GM23248 (cell line): ENCODE measurements around the gene SYNJ1. TPM values are rescaled to one million over a fixed set of nuclear protein-coding genes. Genes with fewer than 3 reads are reported as not detected.
A peak's percentile ranks its signal among the peaks of the same experiment; 100 is the strongest.

Experiments used
- DNase-seq: peaks from one replicate; pipeline ENCODE4 v3.0.0-alpha.2; 2015
- H2AFZ ChIP-seq: fragments of 200-600 bp; sonication (generic); 2 replicates; pipeline ENCODE4 v1.6.1; 2016; ENCODE audit warnings: antibody characterized with exemption
- H3F3A ChIP-seq: fragments of 200-600 bp; sonication (generic); 2 replicates; pipeline ENCODE4 v1.6.1; 2016; ENCODE audit warnings: mild to moderate bottlenecking, antibody characterized with exemption, mixed run types; ENCODE audit not compliant: insufficient read depth
- H3K27ac ChIP-seq: fragments of 200-600 bp; sonication (generic); 2 replicates; pipeline ENCODE4 v1.5.1; 2016; ENCODE audit warnings: mild to moderate bottlenecking
- H3K27me3 ChIP-seq: fragments of 200-600 bp; sonication (generic); replicated peaks from 2 replicates; pipeline ENCODE4 v1.6.1; 2016; ENCODE audit warnings: mild to moderate bottlenecking; ENCODE audit not compliant: insufficient read depth
- H3K36me3 ChIP-seq: fragments of 200-600 bp; sonication (generic); 2 replicates; pipeline ENCODE4 v1.6.1; 2016; ENCODE audit warnings: low read depth, mild to moderate bottlenecking
- H3K4me1 ChIP-seq: fragments of 200-600 bp; sonication (generic); 2 replicates; pipeline ENCODE4 v1.6.1; 2016; ENCODE audit warnings: mild to moderate bottlenecking; ENCODE audit not compliant: insufficient read depth
- H3K4me2 ChIP-seq: fragments of 200-600 bp; sonication (generic); one replicate; pipeline ENCODE4 v1.6.1; 2016; ENCODE audit warnings: mild to moderate bottlenecking; ENCODE audit not compliant: unreplicated experiment
- H3K4me3 ChIP-seq: fragments of 200-600 bp; sonication (generic); 2 replicates; pipeline ENCODE4 v1.5.1; 2016; ENCODE audit warnings: mild to moderate bottlenecking
- H3K79me2 ChIP-seq: fragments of 200-600 bp; sonication (generic); 2 replicates; pipeline ENCODE4 v1.6.1; 2016; ENCODE audit warnings: mild to moderate bottlenecking; ENCODE audit not compliant: insufficient read depth
- H3K9ac ChIP-seq: fragments of 200-600 bp; sonication (generic); 2 replicates; pipeline ENCODE4 v1.6.1; 2016; ENCODE audit warnings: mild to moderate bottlenecking
- H3K9me2 ChIP-seq: fragments of 200-600 bp; sonication (generic); 2 replicates; pipeline ENCODE4 v1.6.1; 2016; ENCODE audit warnings: mixed run types, mild to moderate bottlenecking, moderate library complexity; ENCODE audit not compliant: insufficient read depth
- H3K9me3 ChIP-seq: fragments of 200-600 bp; sonication (generic); one replicate; pipeline ENCODE4 v1.6.1; 2017; ENCODE audit warnings: low read depth
- H4K20me1 ChIP-seq: fragments of 200-600 bp; sonication (generic); 2 replicates; pipeline ENCODE4 v1.6.0; 2016; ENCODE audit not compliant: insufficient read depth
- EZH2 ChIP-seq: fragments of 200-600 bp; sonication (generic); IDR thresholded peaks from 2 replicates; pipeline ENCODE4 v1.6.1; 2018; ENCODE audit warnings: antibody characterized with exemption, mild to moderate bottlenecking; ENCODE audit not compliant: insufficient read depth, poor library complexity, severe bottlenecking
- EZH2phosphoT487 ChIP-seq: fragments of 200-600 bp; sonication (generic); IDR thresholded peaks from 2 replicates; pipeline ENCODE4 v1.6.1; 2018; ENCODE audit warnings: antibody characterized with exemption, moderate library complexity, mild to moderate bottlenecking, low read depth; ENCODE audit not compliant: insufficient read depth
- WGBS, 2 experiments: methylation state at CpG; one replicate each; pipeline ENCODE4 v1.1.6; 2015 to 2017; ENCODE audit warnings: low lambda C conversion rate in 2 of 2, low coverage in 1 of 2; ENCODE audit errors: missing lambda C conversion rate in 2 of 2; 5-methylcytosine and 5-hydroxymethylcytosine counted together
- in situ Hi-C: fragments of 300-500 bp; cut with MboI; formaldehyde crosslinking; loops from 2 replicates; pipeline ENCODE4 v1.15.0; 2020
- polyA plus RNA-seq: library from polyadenylated mRNA; unstranded; fragments of >200 nt; fragmentation: Nextera tagmentation; extraction: Ambion mirVana; gene quantifications from 2 replicates; pipeline ENCODE4 v1.2.1, GENCODE V29; 2016
- total RNA-seq: library from RNA; depleted of rRNA; stranded (reverse); fragments of >200 nt; shearing (Covaris generic); gene quantifications from 2 replicates; pipeline ENCODE4 v1.2.3, GENCODE V29; 2014

SYNJ1 gene
- total and polyA plus RNA-seq, 2 experiments from 2014 or later = 4.6 to 5.0 TPM

GRCh38 chr21:32772281-32773047 is 44.7 kb upstream of the SYNJ1 start:
- in situ Hi-C loops = no loop called here
- Histone ChIP-seq H3K9me3 (no peaks in the 10 kb centered on the region), H3K9me2 (no peaks in the 10 kb centered on the region), H3K79me2 (peaks cover 37% of the 10 kb centered on the region), H3K9ac (peak overlapping the region; percentile 92), H3K4me3 (peak overlapping the region; percentile 80), H2AFZ (peak overlapping the region; percentile 93), H4K20me1 (no peaks in the 10 kb centered on the region), H3K27me3 (no peaks in the 10 kb centered on the region), H3K27ac (peak overlapping the region; percentile 80), H3K4me1 (peaks cover 19% of the 10 kb centered on the region), H3K36me3 (no peaks in the 10 kb centered on the region), H3F3A (peaks cover 22% of the 10 kb centered on the region; the same call in 1 of the 2 replicates), H3K4me2 (peak overlapping the region; percentile 99)
- TF ChIP-seq EZH2 = no peak
- no peak for TF ChIP-seq EZH2phosphoT487
- peak; percentile 72 for DNase-seq
- 21 to 23% methylated on average over 13 of the region's 13 CpGs for WGBS, 2 experiments

GRCh38 chr21:32770871-32771523 is 43.2 kb upstream of the SYNJ1 start:
- H3K27ac ChIP-seq = peak overlapping the region; percentile 85
- peaks cover 51% of the 10 kb centered on the region for H3K79me2 ChIP-seq
- 2% methylated on average over 37 to 44 of the region's 56 CpGs for WGBS, 2 experiments
- peak overlapping the region; percentile 88 for H2AFZ ChIP-seq
- peaks cover 22% of the 10 kb centered on the region; the same call in 1 of the 2 replicates for H3F3A ChIP-seq
- H3K9me3 ChIP-seq = no peaks in the 10 kb centered on the region
- H3K9ac ChIP-seq = peak overlapping the region; percentile 92
- peaks cover 7% of the 10 kb centered on the region; the same call in 1 of the 2 replicates for H3K36me3 ChIP-seq
- in situ Hi-C loops = no loop called here
- TF ChIP-seq EZH2 (no peak), EZH2phosphoT487 (no peak)
- peak overlapping the region; percentile 80 for H3K4me3 ChIP-seq
- peaks cover 19% of the 10 kb centered on the region for H3K4me1 ChIP-seq
- no peaks in the 10 kb centered on the region for H3K9me2 ChIP-seq
- H4K20me1 ChIP-seq = no peaks in the 10 kb centered on the region
- DNase-seq = peak; percentile 86
- H3K27me3 ChIP-seq = no peaks in the 10 kb centered on the region
- peak overlapping the region; percentile 85 for H3K4me2 ChIP-seq

GRCh38 chr21:32768530-32768929 is 40.7 kb upstream of the SYNJ1 start:
- no peaks in the 10 kb centered on the region for H3K27me3 ChIP-seq
- 0 out of 2 replicates have a peak, but pooled peaks cover 2% of the 10 kb centered on the region for H4K20me1 ChIP-seq
- DNase-seq = no peak
- H3K9ac ChIP-seq = peak overlapping the region; percentile 92; the same call in 1 of the 2 replicates
- peaks cover 22% of the 10 kb centered on the region; the same call in 1 of the 2 replicates for H3F3A ChIP-seq
- H3K4me3 ChIP-seq = peak overlapping the region; percentile 80; the same call in 1 of the 2 replicates
- WGBS, 2 experiments = 69 to 72% methylated on average over 3 of the region's 3 CpGs
- H3K79me2 ChIP-seq = peaks cover 73% of the 10 kb centered on the region
- peaks cover 19% of the 10 kb centered on the region for H3K4me1 ChIP-seq
- no peaks in the 10 kb centered on the region for H3K9me3 ChIP-seq
- H3K9me2 ChIP-seq = no peaks in the 10 kb centered on the region
- TF ChIP-seq EZH2phosphoT487 (no peak), EZH2 (no peak)
- in situ Hi-C loops = no loop called here
- H3K4me2 ChIP-seq = no peak overlapping the region
- H3K36me3 ChIP-seq = peaks cover 7% of the 10 kb centered on the region; the same call in 1 of the 2 replicates
- no peak overlapping the region for H2AFZ ChIP-seq
- H3K27ac ChIP-seq = no peak overlapping the region

DNA sequence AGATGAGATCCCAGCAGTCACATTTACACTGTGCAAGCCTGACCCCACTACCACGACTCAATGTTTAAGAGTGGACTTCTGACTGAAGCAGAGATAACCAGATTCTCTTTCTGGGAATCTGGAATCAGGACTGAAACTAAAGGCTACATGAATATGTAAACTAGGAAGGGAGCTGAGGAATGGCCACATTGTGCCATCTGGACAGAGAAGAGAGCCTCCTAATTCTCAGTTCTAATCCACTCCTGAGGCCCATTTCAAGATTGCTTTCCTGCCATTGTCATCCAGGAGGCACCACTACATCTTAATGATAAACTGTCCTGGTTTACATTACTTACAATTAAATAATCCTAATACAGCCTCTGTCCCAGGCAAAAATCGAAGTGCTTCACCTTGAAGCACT is 37.2 kb upstream of the SYNJ1 start:
- Histone ChIP-seq H2AFZ (no peak overlapping the region), H3K9me3 (no peaks in the 10 kb centered on the region), H3K27ac (no peak overlapping the region), H3K9me2 (no peaks in the 10 kb centered on the region), H3K27me3 (no peaks in the 10 kb centered on the region), H3K36me3 (peaks cover 29% of the 10 kb centered on the region), H3F3A (0 out of 2 replicates have a peak, but pooled peaks cover 5% of the 10 kb centered on the region), H3K4me1 (peaks cover 13% of the 10 kb centered on the region), H3K4me2 (no peak overlapping the region), H3K9ac (no peak overlapping the region), H3K4me3 (no peak overlapping the region), H4K20me1 (0 out of 2 replicates have a peak, but pooled peaks cover 2% of the 10 kb centered on the region), H3K79me2 (peaks cover 74% of the 10 kb centered on the region)
- DNase-seq = no peak
- 94 to 98% methylated on average over 2 of the region's 2 CpGs for WGBS, 2 experiments
- in situ Hi-C loops = no loop called here
- TF ChIP-seq EZH2 = no peak
